Activated T-helper 1 cell treated with anti-CD3 and anti-CD28 coated beads, Interleukin-2, amount 50 U/mL, for 16 hours (primary cell): ENCODE measurements around the gene S100A7A.
A peak's percentile ranks its signal among the peaks of the same experiment; 100 is the strongest.
"Not testable (repeated sequence)": the region's sequence is repeated elsewhere in the genome, so short reads cannot be mapped to it uniquely, and the experiment has no call there.

Source experiments
- DNase-seq, 2 donors: peaks; one replicate each; pipeline ENCODE4 v3.0.0-alpha.2; 2020; ENCODE audit warnings: low read depth in 1 of 2, low spot score in 1 of 2

S100A7A gene

DNA sequence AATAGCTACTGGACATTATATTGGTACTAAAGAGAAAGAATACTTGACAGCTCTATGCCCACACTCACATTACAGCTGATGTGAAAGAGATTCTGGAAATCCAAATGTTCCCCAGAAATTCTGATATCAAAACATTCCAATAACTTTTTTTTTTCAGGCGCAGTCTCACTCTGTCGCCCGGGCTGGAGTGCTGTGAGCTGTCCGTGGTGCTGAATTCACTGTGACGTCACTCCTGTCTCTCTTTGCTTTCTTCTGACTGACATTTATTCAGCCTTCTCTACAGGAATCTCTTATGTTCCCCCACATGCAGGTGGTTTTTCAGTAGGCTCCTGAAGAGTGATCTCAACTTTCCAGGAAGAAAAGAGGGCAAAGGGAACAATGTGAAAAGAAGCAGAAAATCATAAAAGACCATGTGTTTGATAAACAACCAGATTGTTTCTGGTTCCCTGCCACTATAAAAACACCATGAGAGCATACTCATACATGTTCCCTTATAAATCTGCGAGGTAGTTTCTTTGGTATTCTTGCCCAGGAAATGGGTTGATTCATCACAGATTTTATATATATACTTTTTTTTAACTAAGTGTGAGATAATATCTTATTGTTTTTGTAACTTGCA, 6.2 kb downstream of the S100A7A start:
- peak; percentile 11 to 50 for DNase-seq

DNA sequence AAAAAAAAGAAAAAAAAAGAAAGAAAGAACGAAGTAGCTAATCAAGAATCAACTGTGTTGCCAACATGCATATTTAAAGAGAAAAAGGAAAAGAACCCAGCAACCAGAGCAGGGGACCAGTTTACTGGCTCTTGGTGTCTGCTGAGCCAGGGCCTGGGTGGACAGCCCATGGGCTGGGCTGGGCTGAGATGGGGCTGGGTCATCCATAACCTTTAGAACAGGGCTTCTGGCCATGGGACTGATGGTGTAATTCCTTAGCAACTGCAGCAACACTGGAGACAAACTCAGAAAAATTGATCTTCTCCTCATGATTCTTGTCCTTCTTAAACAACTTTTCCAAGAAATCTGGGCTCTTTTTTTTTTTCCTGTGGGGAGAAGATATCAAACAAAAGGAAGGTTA, 10.5 kb downstream of the S100A7A start:
- DNase-seq, result no peak

GRCh38 chr1:153428073-153428638, 11.8 kb downstream of the S100A7A start:
- no peak for DNase-seq

DNA sequence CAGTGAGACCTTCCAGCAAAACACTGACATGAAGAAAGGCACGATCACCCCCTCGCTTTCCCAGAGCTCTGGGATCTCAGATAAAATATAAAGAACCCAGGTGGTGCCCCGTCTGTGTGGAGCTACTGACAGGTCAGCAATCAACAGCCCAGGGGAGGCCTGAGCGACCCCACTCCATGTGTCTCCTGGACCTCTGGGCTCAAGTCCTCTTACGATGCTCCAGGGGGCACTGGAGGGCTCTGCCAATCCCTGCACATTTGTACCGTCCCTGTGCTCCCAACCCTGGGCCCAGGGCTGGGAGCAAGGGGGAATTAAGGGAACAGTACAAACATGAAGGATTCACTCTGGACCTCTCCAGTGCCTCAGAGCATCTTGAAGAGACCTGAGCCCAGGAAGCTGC, 12.5 kb downstream of the S100A7A start:
- DNase-seq, result no peak

DNA sequence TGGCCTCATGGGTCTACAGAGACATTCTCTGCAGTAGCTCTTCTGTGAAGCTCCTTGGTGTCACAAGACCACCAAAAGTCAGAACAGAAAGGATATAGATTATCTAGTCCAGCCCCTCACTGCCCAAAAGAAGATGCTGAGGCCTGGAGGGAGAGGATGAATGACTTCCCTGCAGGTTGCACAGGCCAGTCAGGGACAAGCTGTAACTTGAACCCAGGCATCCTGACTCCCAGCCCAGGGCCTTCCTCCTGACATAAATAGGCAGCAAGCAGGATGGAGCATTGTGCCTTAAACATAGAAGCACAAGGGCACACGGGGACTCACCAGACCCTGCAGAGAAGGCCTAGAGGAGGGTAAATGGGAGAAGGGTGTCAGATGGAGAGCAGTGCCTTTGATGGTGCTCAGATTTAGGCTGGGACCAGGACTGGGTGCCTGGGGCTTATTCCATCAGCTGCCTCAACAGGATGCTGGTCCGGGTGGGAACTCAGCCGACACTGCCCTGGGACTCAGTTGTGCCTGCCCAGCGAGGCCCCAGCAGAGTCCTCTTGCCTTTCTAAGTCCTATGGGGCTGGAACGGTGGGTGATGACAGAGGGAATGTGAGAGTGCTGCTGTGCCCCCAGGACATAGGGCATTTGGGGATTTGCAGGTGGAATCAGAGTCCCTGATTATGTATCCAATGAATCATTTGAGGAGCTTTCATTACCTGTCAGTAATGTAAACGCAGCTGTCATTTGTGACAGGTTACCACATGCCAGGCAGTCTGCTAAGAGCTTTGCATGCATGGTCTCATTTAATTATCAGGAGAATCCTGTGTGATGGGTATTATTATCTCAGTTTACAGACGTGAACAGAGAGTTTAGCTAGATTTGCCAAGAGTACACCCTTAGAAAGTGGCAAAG, 13.2 kb downstream of the S100A7A start:
- no peak for DNase-seq

DNA sequence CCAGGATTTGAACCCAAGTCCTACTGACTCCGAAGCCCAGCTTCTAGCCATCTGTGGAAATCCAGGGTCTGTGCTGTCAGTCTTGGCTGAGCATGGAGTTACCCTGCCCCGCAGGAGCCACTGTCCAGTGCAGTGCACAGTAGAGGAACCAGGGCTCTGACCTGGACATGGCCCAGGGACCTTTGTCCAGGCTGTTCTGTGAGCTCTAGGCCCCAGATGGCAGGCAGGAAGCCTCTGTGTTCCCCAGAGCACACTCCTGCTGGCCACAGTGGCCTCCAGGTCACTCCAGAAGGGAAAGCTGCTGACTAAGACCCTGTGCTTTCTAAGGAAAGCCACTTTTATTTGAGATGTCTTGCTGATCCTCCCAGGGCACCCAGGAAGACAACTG, 13.8 kb downstream of the S100A7A start:
- DNase-seq, result no peak

- DNase-seq, result no peak
These were observed 14.2 kb downstream of the S100A7A start for GRCh38 chr1:153430561-153430960.

- no peak for DNase-seq
These were observed 14.7 kb downstream of the S100A7A start for GRCh38 chr1:153431002-153431401.

- DNase-seq, result no peak
These were observed 15.1 kb downstream of the S100A7A start for GRCh38 chr1:153431427-153431826.

- no peak for DNase-seq
These were observed 15.6 kb downstream of the S100A7A start for GRCh38 chr1:153431928-153432327.

DNA sequence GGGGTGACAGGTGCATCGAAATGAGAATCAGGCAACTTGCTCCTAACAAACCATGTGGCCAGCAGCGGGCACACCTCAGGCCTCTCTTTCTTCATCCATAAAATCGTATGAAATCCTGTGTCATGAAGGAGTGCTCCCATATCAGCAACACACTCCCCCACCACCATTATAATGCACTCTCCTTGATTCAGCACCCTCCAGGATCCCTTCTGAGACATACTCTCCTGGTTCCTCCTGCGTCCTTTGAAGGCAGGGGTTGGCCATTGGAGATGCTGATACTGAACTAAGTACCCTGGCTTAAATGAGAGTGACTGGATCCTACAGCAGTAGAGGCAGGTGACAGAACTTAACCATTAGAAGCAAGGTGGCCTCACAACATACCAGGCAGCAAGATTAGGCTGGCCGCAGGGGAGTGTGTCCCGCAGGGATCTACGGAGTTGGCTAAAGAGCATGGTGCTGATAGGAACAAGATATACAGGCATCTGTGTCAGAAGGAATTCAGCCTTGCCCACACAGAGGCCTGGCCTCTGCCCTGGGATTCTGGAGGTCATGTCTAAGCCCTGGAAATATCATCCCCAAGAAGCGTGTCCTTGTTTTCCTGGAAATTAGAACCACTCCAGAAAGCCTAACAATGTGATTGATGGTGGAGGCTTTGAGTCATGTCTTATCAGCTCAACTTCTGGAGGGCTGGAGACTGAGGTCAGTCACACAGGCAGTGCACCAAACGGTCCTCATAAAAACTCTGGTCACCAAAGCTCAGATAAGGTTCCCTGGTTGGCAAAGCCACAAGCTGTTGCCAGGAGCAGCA, 16.8 kb downstream of the S100A7A start:
- DNase-seq, result no peak

DNA sequence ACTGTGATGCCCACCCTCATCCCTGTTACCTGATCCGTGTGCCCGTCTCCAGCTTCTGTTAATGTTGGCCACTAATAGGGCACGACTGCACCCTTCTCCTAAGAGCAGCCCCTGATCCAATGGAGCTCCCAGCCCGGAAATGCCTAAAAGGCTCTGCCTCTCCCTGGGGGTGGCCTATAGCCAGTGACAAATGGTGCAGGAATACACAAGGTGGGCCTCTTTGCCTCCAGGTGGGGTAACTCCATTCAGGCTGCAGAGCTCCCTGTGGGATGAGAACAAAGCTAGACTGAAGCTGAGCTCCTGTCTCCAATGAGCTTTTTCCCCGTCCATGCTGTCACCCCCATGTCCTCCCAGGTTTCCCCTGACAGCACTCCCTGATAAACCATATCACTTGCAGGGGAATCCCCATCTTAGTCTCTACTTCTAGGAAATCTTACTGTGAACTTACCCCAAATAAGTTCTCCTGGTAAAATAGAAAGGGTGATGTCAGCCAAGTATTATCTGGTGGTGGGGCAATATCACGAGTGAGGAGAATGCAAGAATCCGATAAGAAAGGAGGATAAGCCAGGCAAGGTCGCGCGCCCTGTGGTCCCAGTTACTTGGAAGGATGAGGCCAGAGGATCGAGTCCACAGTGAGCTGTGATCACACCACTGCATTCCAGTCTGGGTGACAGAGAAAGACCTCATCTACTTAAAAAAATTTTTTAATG, 18.6 kb downstream of the S100A7A start:
- no peak for DNase-seq

DNA sequence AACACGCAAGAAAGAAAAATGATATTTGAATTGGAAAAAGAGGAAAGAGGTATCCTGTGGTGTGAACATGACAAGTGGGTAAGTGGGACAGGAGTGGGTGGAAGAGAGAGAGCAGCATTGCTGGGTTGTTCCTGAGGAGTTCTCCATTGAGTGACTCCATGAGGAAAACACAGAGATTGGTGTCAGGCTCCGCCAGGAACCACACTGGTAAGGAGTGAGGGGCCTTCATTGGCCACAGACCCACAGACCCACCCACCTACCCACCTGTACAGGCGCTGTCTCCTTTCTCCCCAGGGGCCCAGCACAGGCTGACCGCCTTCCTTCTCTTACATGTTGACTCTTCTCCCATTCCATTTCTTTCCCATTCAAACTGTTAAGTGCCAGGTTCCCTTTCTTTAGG, 20.9 kb downstream of the S100A7A start:
- no peak for DNase-seq

GRCh38 chr1:153438599-153438998, 22.3 kb downstream of the S100A7A start:
- DNase-seq, result no peak

- DNase-seq, result no peak
These were observed 23.0 kb downstream of the S100A7A start for GRCh38 chr1:153439273-153439672.

DNA sequence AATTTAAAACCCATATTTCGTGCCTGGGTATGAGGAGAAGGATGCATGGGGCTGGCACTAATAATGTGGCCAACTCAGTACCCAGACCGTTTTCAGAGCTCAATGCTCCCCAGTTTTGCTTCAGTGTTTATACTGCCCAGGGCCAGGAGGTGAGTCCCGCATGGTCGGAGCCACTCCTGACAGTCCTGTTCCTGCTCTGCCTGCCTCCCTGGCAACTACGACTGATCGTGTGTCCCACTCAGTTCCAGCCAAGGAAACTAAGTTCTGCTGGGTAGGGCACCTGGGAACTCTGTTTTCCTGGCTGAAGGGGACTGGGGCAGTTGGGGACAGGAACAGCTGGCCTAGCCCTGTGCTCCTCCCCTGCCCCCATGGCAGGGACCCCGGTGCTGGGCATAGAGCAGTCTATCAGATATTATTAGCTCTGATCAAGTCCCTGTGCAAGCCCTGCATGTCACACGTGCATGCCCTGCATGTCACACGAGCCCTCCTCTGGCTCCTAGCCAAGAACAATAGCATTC, 25.0 kb downstream of the S100A7A start:
- DNase-seq, result no peak

DNA sequence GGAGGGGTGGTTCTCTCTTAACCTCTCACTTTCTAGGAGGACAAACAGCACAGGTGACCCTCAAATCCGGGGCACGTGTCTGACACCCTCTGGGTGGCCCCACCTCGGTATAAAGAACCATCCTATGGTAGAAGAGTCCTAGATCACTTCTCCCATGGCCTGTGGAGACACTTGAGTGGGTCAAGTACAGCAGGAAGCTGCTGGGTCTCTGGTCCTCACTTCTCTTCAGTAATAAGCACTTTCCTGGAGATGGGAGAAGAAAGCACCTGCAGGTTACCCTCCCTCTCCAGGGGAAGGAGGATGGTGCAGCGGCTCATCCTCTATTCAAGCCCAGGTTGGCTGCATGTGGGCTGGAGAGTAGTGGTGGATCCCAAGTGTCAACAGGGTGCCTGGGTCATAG, 27.2 kb downstream of the S100A7A start:
- no peak for DNase-seq

GRCh38 chr1:153444078-153444477, 27.8 kb downstream of the S100A7A start:
- no peak for DNase-seq

- DNase-seq, result no peak
These were observed 31.3 kb downstream of the S100A7A start for GRCh38 chr1:153447498-153448170.

DNA sequence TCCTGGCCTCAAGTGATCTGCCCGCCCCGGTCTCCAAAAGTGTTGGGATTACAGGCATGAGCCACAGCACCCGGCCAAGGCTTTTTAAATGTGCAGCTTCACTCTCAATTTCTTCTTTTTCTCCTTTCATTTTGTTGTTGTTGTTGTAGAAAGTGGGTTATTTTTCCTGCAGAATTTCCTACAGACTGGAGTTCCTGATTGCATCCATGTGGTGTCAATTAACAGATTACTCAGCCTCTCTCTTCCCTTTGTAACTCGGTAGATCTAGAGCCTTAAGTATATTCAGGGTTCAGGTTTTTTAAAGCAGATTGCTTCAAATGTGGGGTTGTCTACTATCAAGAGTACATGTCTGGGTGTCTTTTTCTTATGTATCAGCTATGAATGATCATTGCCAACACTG, 32.5 kb downstream of the S100A7A start:
- not testable (repeated sequence) for DNase-seq
